GM12864 (cell line): ENCODE data around the gene SPIN2A.
"Not testable (repeated sequence)": the region's sequence is repeated elsewhere in the genome, so short reads cannot be mapped to it uniquely, and the experiment has no call there.

ENCODE experiments used
- DNase-seq: peaks from one replicate; pipeline ENCODE4 v3.0.0-alpha.2; 2011; ENCODE audit warnings: low read depth
- H3K4me3 ChIP-seq: 2 replicates; pipeline ENCODE4 v1.5.1; 2011; ENCODE audit warnings: mild to moderate bottlenecking, low read depth, low read length, control low read depth
- CTCF ChIP-seq: IDR thresholded peaks from 2 replicates; pipeline ENCODE4 v1.5.1; 2011; ENCODE audit warnings: low read depth, mild to moderate bottlenecking, moderate library complexity, low read length, control low read depth, inconsistent platforms; ENCODE audit errors: missing control alignments

Gene SPIN2A

GRCh38 chrX:57137073-57137472 is at the start of gene SPIN2A:
Gene SPIN2A (minus strand): TSS chrX:57137397. CDS start chrX:57136597, 800 bp downstream.
- not testable (repeated sequence) for DNase-seq, H3K4me3 ChIP-seq

- TF ChIP-seq CTCF, result no peak
- no peak overlapping the region for H3K4me3 ChIP-seq
- no peak for DNase-seq
Observed at GRCh38 chrX:57178605-57179004, 41.4 kb upstream of the SPIN2A start.

GRCh38 chrX:57177070-57177469 is 39.9 kb upstream of the SPIN2A start:
- TF ChIP-seq CTCF, result no peak
- DNase-seq, result no peak
- H3K4me3 ChIP-seq, result no peak overlapping the region

GRCh38 chrX:57172544-57172943 is 35.3 kb upstream of the SPIN2A start:
- no peak for TF ChIP-seq CTCF
- no peak for DNase-seq
- H3K4me3 ChIP-seq, result no peak overlapping the region

GRCh38 chrX:57156397-57157049 is 19.3 kb upstream of the SPIN2A start:
- H3K4me3 ChIP-seq, result no peak overlapping the region
- no peak for DNase-seq
- peak; percentile 30 for TF ChIP-seq CTCF

- DNase-seq, result no peak
- H3K4me3 ChIP-seq, result no peak overlapping the region
- no peak for TF ChIP-seq CTCF
Observed at GRCh38 chrX:57155171-57155570, 18.0 kb upstream of the SPIN2A start.

GRCh38 chrX:57152222-57152621 is 15.0 kb upstream of the SPIN2A start:
- H3K4me3 ChIP-seq, DNase-seq: not testable (repeated sequence)

- DNase-seq, result no peak
- H3K4me3 ChIP-seq, result no peak overlapping the region
- no peak for TF ChIP-seq CTCF
Observed at GRCh38 chrX:57138674-57139073, 1.5 kb upstream of the SPIN2A start.
